HepG2 (cell line): ENCODE measurements around the gene NPVF.

Experiments
- CTCF ChIP-seq: sonication (generic); formaldehyde crosslinking; IDR thresholded peaks from 2 replicates; pipeline ENCODE4 v1.5.0; 2020; ENCODE audit warnings: mild to moderate bottlenecking, missing genetic modification reagents, moderate library complexity
- DR1 ChIP-seq: sonication (generic); formaldehyde crosslinking; IDR thresholded peaks from 2 replicates; pipeline ENCODE4 v1.8.0; 2021; ENCODE audit warnings: mild to moderate bottlenecking, missing genetic modification reagents, inconsistent platforms
- EP300 ChIP-seq, 3 experiments: sonication (generic) in 1 of 3; formaldehyde crosslinking in 1 of 3; IDR thresholded peaks; 2 replicates each; pipeline versions ENCODE4 v1.5.1 to v1.6.1; 2011 to 2020; ENCODE audit warnings: low read depth in 2 of 3, low read length in 2 of 3, borderline replicate concordance in 1 of 3, improper control_type of control experiment in 1 of 3, mild to moderate bottlenecking in 1 of 3, missing genetic modification reagents in 1 of 3, moderate library complexity in 1 of 3
- GATAD2A ChIP-seq: IDR thresholded peaks from 2 replicates; pipeline ENCODE4 v1.6.1; 2016
- KDM1A ChIP-seq: IDR thresholded peaks from 2 replicates; pipeline ENCODE4 v1.6.1; 2016; ENCODE audit warnings: missing compliant biosample characterization
- KDM6A ChIP-seq: IDR thresholded peaks from 2 replicates; pipeline ENCODE4 v1.6.1; 2016; ENCODE audit warnings: low read depth
- ZBTB26 ChIP-seq: IDR thresholded peaks from 2 replicates; pipeline ENCODE4 v1.6.1; 2016; ENCODE audit warnings: missing compliant biosample characterization, missing genetic modification reagents, borderline replicate concordance

GRCh38 chr7:25260862-25261494 lies 32.7 kb upstream of the NPVF start:
- TF ChIP-seq KDM1A (no peak), ZBTB26 (CRISPR knock-in tag) (no peak), EP300 (IDR thresholded peaks at IDR 0.05; ENCODE audit: low read depth in 2 of 2, low read length in 2 of 2) (no peak), EP300 (CRISPR knock-in tag; IDR thresholded peaks at IDR 0.05; ENCODE audit: borderline replicate concordance) (no peak), GATAD2A (CRISPR knock-in tag) (no peak), CTCF (CRISPR knock-in tag) (no peak), KDM6A (CRISPR knock-in tag) (no peak), DR1 (CRISPR knock-in tag) (no peak)
